Neural cell (in vitro differentiated cells): ENCODE data around the gene GTSE1. TPM values are rescaled to one million over a fixed set of nuclear protein-coding genes. Genes with fewer than 3 reads are reported as not detected.

Source experiments
- H2AFZ ChIP-seq: fragments of 200-600, 300-800 bp; sonication (generic), shearing (Covaris generic); 2 replicates; pipeline ENCODE4 v1.6.0; 2014; ENCODE audit warnings: low read depth, mild to moderate bottlenecking, antibody characterized with exemption, low read length, moderate library complexity
- H3F3A ChIP-seq: fragments of 200-600 bp; shearing (Covaris generic); 2 replicates; pipeline ENCODE4 v1.6.1; 2016; ENCODE audit warnings: mild to moderate bottlenecking, moderate library complexity, mixed read lengths, antibody characterized with exemption, low read length; ENCODE audit not compliant: insufficient read depth, poor library complexity, severe bottlenecking
- H3K27ac ChIP-seq: fragments of 200-600, 300-800 bp; sonication (generic), shearing (Covaris generic); 2 replicates; pipeline ENCODE4 v1.5.1; 2014; ENCODE audit warnings: mild to moderate bottlenecking, low read length, moderate library complexity
- H3K27me3 ChIP-seq: fragments of 300-800, 200-600 bp; sonication (generic), shearing (Covaris generic); 2 replicates; pipeline ENCODE4 v1.6.0; 2014; ENCODE audit warnings: mild to moderate bottlenecking, low read depth, low read length, moderate library complexity; ENCODE audit not compliant: insufficient read depth
- H3K36me3 ChIP-seq: fragments of 300-800, 200-600 bp; sonication (generic), shearing (Covaris generic); 2 replicates; pipeline ENCODE4 v1.5.1; 2014; ENCODE audit warnings: mild to moderate bottlenecking, antibody characterized with exemption, low read length, moderate library complexity; ENCODE audit not compliant: insufficient read depth
- H3K4me2 ChIP-seq: fragments of 300-800, 200-600 bp; sonication (generic), shearing (Covaris generic); 2 replicates; pipeline ENCODE4 v1.6.0; 2014; ENCODE audit warnings: mild to moderate bottlenecking, low read length
- H3K4me3 ChIP-seq: fragments of 300-800, 200-600 bp; sonication (generic), shearing (Covaris generic); 2 replicates; pipeline ENCODE4 v1.5.1; 2014; ENCODE audit warnings: mild to moderate bottlenecking, low read length, moderate library complexity
- H3K79me2 ChIP-seq: fragments of 200-600 bp; shearing (Covaris generic); replicated peaks from 2 replicates; pipeline ENCODE4 v1.6.0; 2014; ENCODE audit warnings: mild to moderate bottlenecking, low read length, moderate library complexity; ENCODE audit not compliant: insufficient read depth
- H3K9ac ChIP-seq: fragments of 300-800, 200-600 bp; sonication (generic), shearing (Covaris generic); 2 replicates; pipeline ENCODE4 v1.6.1; 2016; ENCODE audit warnings: mild to moderate bottlenecking, low read length, mixed read lengths
- H3K9me2 ChIP-seq: fragments of 200-600 bp; shearing (Covaris generic); 2 replicates; pipeline ENCODE4 v1.6.1; 2016; ENCODE audit warnings: mild to moderate bottlenecking, low read length, mixed read lengths; ENCODE audit not compliant: insufficient read depth
- H3K9me3 ChIP-seq: fragments of 200-600, 300-800 bp; sonication (generic), shearing (Covaris generic); 2 replicates; pipeline ENCODE4 v1.6.1; 2016; ENCODE audit warnings: mild to moderate bottlenecking, mixed run types, low read length, moderate library complexity, mixed read lengths
- H4K20me1 ChIP-seq: fragments of 200-600 bp; shearing (Covaris generic); 2 replicates; pipeline ENCODE4 v1.6.1; 2016; ENCODE audit warnings: mild to moderate bottlenecking, mixed run types; ENCODE audit not compliant: insufficient read depth
- CTCF ChIP-seq: fragments of 450-650 bp; IDR thresholded peaks from 2 replicates; pipeline ENCODE4 v1.5.1; 2014; ENCODE audit warnings: antibody characterized with exemption, mild to moderate bottlenecking, moderate library complexity; ENCODE audit not compliant: poor library complexity, severe bottlenecking
- EP300 ChIP-seq: fragments of 450-650 bp; conservative IDR thresholded peaks from 2 replicates; pipeline ENCODE4 v1.6.1; 2014; ENCODE audit warnings: antibody characterized with exemption, mild to moderate bottlenecking, moderate library complexity; ENCODE audit not compliant: poor library complexity, severe bottlenecking
- EZH2 ChIP-seq: fragments of 200-600, 300-800 bp; shearing (Covaris generic), sonication (generic); IDR thresholded peaks from 2 replicates; pipeline ENCODE4 v1.6.1; 2014; ENCODE audit warnings: antibody characterized with exemption, low read length, borderline replicate concordance, mild to moderate bottlenecking; ENCODE audit not compliant: insufficient read depth, poor library complexity, severe bottlenecking
- MXI1 ChIP-seq: fragments of 450-650 bp; conservative IDR thresholded peaks from 2 replicates; pipeline ENCODE4 v1.6.1; 2014; ENCODE audit warnings: antibody characterized with exemption, mild to moderate bottlenecking; ENCODE audit not compliant: poor library complexity, severe bottlenecking
- POLR2AphosphoS5 ChIP-seq: IDR thresholded peaks from 2 replicates; pipeline ENCODE4 v1.6.1; 2012
- RAD21 ChIP-seq: fragments of 450-650 bp; conservative IDR thresholded peaks from 2 replicates; pipeline ENCODE4 v1.6.1; 2014; ENCODE audit warnings: antibody characterized with exemption, mild to moderate bottlenecking, moderate library complexity
- REST ChIP-seq: IDR thresholded peaks from 2 replicates; pipeline ENCODE4 v1.6.1; 2012; ENCODE audit warnings: borderline replicate concordance
- SMC3 ChIP-seq: fragments of 450-650 bp; conservative IDR thresholded peaks from 2 replicates; pipeline ENCODE4 v1.6.1; 2014; ENCODE audit warnings: antibody characterized with exemption, mild to moderate bottlenecking, moderate library complexity; ENCODE audit not compliant: poor library complexity
- TAF1 ChIP-seq: IDR thresholded peaks from 2 replicates; pipeline ENCODE4 v1.6.1; 2012; ENCODE audit warnings: low read depth
- polyA plus RNA-seq: library from polyadenylated mRNA; depleted of rRNA; stranded (reverse); fragments of >200 nt; gene quantifications from 2 replicates; pipeline ENCODE4 v1.2.3, GENCODE V29; 2014

GTSE1 gene
- polyA plus RNA-seq, 1 donor from 2014 or later, result 0.28 TPM

- Histone ChIP-seq H4K20me1 (no peaks in the 10 kb centered on the region), H3K4me2 (no peak overlapping the region), H3K9me3 (no peaks in the 10 kb centered on the region), H3K36me3 (no peaks in the 10 kb centered on the region), H3F3A (no peaks in the 10 kb centered on the region), H2AFZ (no peak overlapping the region), H3K4me3 (no peak overlapping the region), H3K27me3 (no peaks in the 10 kb centered on the region), H3K9me2 (no peaks in the 10 kb centered on the region), H3K9ac (no peak overlapping the region), H3K79me2 (no peaks in the 10 kb centered on the region), H3K27ac (no peak overlapping the region)
- TF ChIP-seq REST (no peak), EP300 (no peak), EZH2 (no peak), SMC3 (no peak)
These were observed 71.8 kb downstream of the GTSE1 start for GRCh38 chr22:46368422-46368821.

- Histone ChIP-seq H3K36me3 (no peaks in the 10 kb centered on the region), H3K27me3 (no peaks in the 10 kb centered on the region), H3F3A (no peaks in the 10 kb centered on the region), H4K20me1 (no peaks in the 10 kb centered on the region), H3K79me2 (no peaks in the 10 kb centered on the region), H2AFZ (no peak overlapping the region), H3K9me3 (no peaks in the 10 kb centered on the region), H3K9ac (no peak overlapping the region), H3K4me2 (no peak overlapping the region), H3K27ac (no peak overlapping the region), H3K4me3 (no peak overlapping the region), H3K9me2 (no peaks in the 10 kb centered on the region)
- no peak for TF ChIP-seq EP300
- no peak for TF ChIP-seq CTCF
- TF ChIP-seq RAD21, result no peak
- TF ChIP-seq SMC3, result no peak
- no peak for TF ChIP-seq EZH2
- no peak for TF ChIP-seq REST
- no peak for TF ChIP-seq POLR2AphosphoS5
- TF ChIP-seq MXI1, result no peak
- TF ChIP-seq TAF1, result no peak
These were observed 72.4 kb downstream of the GTSE1 start for GRCh38 chr22:46368871-46369715.
